ENCODE measurements around the gene CEP70. TPM values are rescaled to one million over a fixed set of nuclear protein-coding genes. Genes with fewer than 3 reads are reported as not detected.

CEP70 gene
- total RNA-seq, 1 experiment from 2014 or later = 32.6 TPM

- H3K27me3 ChIP-seq (ENCODE audit: insufficient read depth, low read length) = no peaks in the 10 kb centered on the region
- H2BK12ac ChIP-seq (ENCODE audit: insufficient read length, low read depth, low read length) = no peak overlapping the region
- no peak overlapping the region for H3T11ph ChIP-seq (ENCODE audit: low read length)
- H3K9me3 ChIP-seq (ENCODE audit: control insufficient read depth, low read depth, low read length) = no peaks in the 10 kb centered on the region
- peaks cover 0 to 5% of the 10 kb centered on the region in 2 experiments; a peak in 1 of 4 replicates for H3K4me1 Mint-ChIP-seq
- no peak overlapping the region for H2AK5ac ChIP-seq (ENCODE audit: insufficient read length, low read length)
- H3K27ac Mint-ChIP-seq = no peak overlapping the region
- H2BK120ac ChIP-seq (ENCODE audit: low read depth, low read length, poor library complexity, severe bottlenecking) = no peak overlapping the region
- no CpG with 5 or more reads among the region's 3 CpGs for WGBS (ENCODE audit: extremely low coverage, insufficient read length, low lambda C conversion rate)
- H3K27me3 Mint-ChIP-seq (ENCODE audit: low read depth) = no peaks in the 10 kb centered on the region
- no peaks in the 10 kb centered on the region for H3K79me1 ChIP-seq (ENCODE audit: insufficient read depth, low read depth, low read length, poor library complexity, severe bottlenecking)
- DNase-seq = no peak
- no peak overlapping the region for H2BK20ac ChIP-seq (ENCODE audit: low read depth, low read length, poor library complexity, severe bottlenecking)
- H2BK15ac ChIP-seq (ENCODE audit: low read depth, low read length) = no peak overlapping the region
- no peaks in the 10 kb centered on the region for H3K79me2 ChIP-seq (ENCODE audit: insufficient read depth, low read length)
- no peak overlapping the region for H3K27ac ChIP-seq (ENCODE audit: insufficient read length, low read depth, low read length)
- no peaks in the 10 kb centered on the region for H3K4me1 ChIP-seq (ENCODE audit: insufficient read depth, low read length)
- H3K4me2 ChIP-seq (ENCODE audit: insufficient read depth, insufficient read length, low read length) = no peak overlapping the region
- no peak overlapping the region for H4K8ac ChIP-seq (replicated peaks; ENCODE audit: insufficient read length, low read depth, low read length)
- H2AFZ ChIP-seq (ENCODE audit: low read length) = no peak overlapping the region
- TF ChIP-seq CTCF (conservative IDR thresholded peaks at IDR 0.05) = no peak
- H3K18ac ChIP-seq (ENCODE audit: insufficient read length, low read depth, low read length) = no peak overlapping the region
- no peak overlapping the region for H3K23ac ChIP-seq (ENCODE audit: insufficient read length, low read depth, low read length)
- H3K4me3 Mint-ChIP-seq = no peak overlapping the region
- no peak overlapping the region for H4K91ac ChIP-seq (ENCODE audit: insufficient read length, low read depth, low read length)
- no peaks in the 10 kb centered on the region for H3K23me2 ChIP-seq (ENCODE audit: insufficient read length, low read depth, low read length, poor library complexity, severe bottlenecking)
- no peak overlapping the region for H3K9ac ChIP-seq (ENCODE audit: extremely low read depth, insufficient read length, low read length)
- H3K9me3 Mint-ChIP-seq = peaks cover 0 to 2% of the 10 kb centered on the region in 2 experiments; a peak in 1 of 5 replicates
- H3K36me3 Mint-ChIP-seq (ENCODE audit: insufficient read depth in 1 of 3, low read depth in 3 of 3) = peaks cover 0 to under 1% (median 0%) of the 10 kb centered on the region in 3 experiments; a peak in 3 of 7 replicates
- H2BK5ac ChIP-seq (ENCODE audit: insufficient read length, low read length) = no peak overlapping the region
- no peak overlapping the region for H4K5ac ChIP-seq (ENCODE audit: insufficient read length, low read depth, low read length)
- H3K4ac ChIP-seq (ENCODE audit: low read depth, low read length) = no peak overlapping the region
- no peak overlapping the region for H3K14ac ChIP-seq (ENCODE audit: insufficient read depth, low read length)
- H4K20me1 ChIP-seq (ENCODE audit: control insufficient read depth, insufficient read depth, insufficient read length) = no peaks in the 10 kb centered on the region
- no peak overlapping the region for H3K56ac ChIP-seq (ENCODE audit: insufficient read length, low read depth, low read length)
Measured at GRCh38 chr3:138477801-138478200, 116.3 kb downstream of the CEP70 start.

All from H9 (cell line).